Ishikawa (cell line): Measurements from ENCODE around the gene TMEM221.

Source experiments
- CREB1 ChIP-seq: IDR thresholded peaks from 2 replicates; pipeline ENCODE4 v1.6.1; 2012; ENCODE audit warnings: low read depth
- NFIC ChIP-seq: IDR thresholded peaks from 2 replicates; pipeline ENCODE4 v1.6.1; 2012
- TAF1 ChIP-seq: IDR thresholded peaks from 2 replicates; pipeline ENCODE4 v1.6.1; 2012; ENCODE audit warnings: low read depth, mild to moderate bottlenecking
- TEAD4 ChIP-seq: IDR thresholded peaks from 2 replicates; pipeline ENCODE4 v1.6.1; 2012
- YY1 ChIP-seq: IDR thresholded peaks from 2 replicates; pipeline ENCODE4 v1.6.1; 2012; ENCODE audit warnings: low read depth
- ZBTB7A ChIP-seq: IDR thresholded peaks from 2 replicates; pipeline ENCODE4 v1.6.1; 2012; ENCODE audit warnings: low read depth
- TF ChIP-seq, protein P1 (sequence below): IDR thresholded peaks from 2 replicates; pipeline ENCODE4 v1.6.1; 2012; ENCODE audit warnings: low read depth, mild to moderate bottlenecking
- TF ChIP-seq, protein P2 (sequence below): IDR thresholded peaks from 2 replicates; pipeline ENCODE4 v1.6.1; 2012

DNA sequence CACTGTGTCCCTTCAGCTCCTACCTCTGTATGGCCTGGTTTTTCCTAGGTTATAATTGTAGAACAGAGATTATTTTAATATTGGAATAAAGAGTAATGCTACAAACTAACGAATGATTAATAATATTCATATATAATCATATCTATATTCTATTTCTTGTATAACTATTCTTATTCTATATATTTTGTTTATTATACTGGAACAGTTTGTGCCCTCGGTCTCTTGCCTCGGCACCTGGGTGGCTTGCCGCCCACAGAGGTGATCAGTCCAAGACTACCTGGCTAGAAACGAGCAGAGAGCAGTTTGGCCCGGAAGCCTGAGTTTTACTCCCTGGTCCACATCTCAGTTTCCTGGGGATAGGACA is 18.0 kb upstream of the TMEM221 start:
- TF ChIP-seq, protein P1, sequence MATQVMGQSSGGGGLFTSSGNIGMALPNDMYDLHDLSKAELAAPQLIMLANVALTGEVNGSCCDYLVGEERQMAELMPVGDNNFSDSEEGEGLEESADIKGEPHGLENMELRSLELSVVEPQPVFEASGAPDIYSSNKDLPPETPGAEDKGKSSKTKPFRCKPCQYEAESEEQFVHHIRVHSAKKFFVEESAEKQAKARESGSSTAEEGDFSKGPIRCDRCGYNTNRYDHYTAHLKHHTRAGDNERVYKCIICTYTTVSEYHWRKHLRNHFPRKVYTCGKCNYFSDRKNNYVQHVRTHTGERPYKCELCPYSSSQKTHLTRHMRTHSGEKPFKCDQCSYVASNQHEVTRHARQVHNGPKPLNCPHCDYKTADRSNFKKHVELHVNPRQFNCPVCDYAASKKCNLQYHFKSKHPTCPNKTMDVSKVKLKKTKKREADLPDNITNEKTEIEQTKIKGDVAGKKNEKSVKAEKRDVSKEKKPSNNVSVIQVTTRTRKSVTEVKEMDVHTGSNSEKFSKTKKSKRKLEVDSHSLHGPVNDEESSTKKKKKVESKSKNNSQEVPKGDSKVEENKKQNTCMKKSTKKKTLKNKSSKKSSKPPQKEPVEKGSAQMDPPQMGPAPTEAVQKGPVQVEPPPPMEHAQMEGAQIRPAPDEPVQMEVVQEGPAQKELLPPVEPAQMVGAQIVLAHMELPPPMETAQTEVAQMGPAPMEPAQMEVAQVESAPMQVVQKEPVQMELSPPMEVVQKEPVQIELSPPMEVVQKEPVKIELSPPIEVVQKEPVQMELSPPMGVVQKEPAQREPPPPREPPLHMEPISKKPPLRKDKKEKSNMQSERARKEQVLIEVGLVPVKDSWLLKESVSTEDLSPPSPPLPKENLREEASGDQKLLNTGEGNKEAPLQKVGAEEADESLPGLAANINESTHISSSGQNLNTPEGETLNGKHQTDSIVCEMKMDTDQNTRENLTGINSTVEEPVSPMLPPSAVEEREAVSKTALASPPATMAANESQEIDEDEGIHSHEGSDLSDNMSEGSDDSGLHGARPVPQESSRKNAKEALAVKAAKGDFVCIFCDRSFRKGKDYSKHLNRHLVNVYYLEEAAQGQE, result no peak
- TF ChIP-seq TAF1 (no peak), TEAD4 (no peak), ZBTB7A (no peak), YY1 (no peak), NFIC (no peak), CREB1 (no peak)
- TF ChIP-seq, protein P2, sequence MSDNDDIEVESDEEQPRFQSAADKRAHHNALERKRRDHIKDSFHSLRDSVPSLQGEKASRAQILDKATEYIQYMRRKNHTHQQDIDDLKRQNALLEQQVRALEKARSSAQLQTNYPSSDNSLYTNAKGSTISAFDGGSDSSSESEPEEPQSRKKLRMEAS, result no peak
